Measurements from ENCODE around the gene NLRP3. TPM values are rescaled to one million over a fixed set of nuclear protein-coding genes. Genes with fewer than 3 reads are reported as not detected.

The NLRP3 gene
- total RNA-seq, 1 experiment from 2014 or later, result not detected

DNA sequence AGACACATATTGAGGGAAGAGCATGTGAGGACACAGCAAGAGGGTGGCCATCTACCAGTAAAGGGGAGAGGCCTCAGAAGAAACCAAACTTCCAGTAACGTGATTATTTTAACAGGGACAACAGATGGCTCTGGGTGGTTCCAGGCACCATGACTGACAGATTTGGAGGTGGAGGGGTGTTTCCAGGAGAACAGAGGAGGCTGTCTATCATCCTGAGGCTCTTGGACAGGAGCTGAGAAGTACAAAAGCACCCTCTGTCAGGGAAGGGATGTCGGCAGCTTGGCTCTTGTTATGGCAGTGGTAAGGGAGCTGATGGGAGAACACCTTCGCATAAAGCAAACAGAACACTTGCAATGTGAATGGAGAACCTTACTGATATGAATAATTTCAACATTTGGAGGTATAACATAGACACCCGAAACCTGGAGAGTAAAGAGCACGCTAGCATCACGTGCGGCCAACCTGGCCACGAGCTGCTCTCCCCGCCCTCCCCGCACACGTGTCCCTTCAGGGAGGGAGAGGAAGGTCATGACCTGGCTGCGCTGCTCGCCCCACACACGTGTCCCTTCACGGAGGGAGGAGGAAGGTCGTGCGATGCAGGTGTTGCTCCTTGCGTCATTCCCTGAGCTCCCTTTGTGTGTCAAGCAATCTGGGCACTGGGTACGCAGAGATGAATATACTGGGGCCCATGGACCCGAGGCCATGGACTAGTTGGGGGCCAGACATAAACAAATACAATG is 37.5 kb upstream of the NLRP3 start:
- Histone ChIP-seq H3K14ac (ENCODE audit: insufficient read depth, low read length) (no peak overlapping the region), H3K4ac (ENCODE audit: low read depth, low read length) (no peak overlapping the region), H3K4me1 (ENCODE audit: insufficient read depth, low read length) (peaks cover 4% of the 10 kb centered on the region; the same call in 1 of the 2 replicates), H3K23me2 (ENCODE audit: insufficient read length, low read depth, low read length, poor library complexity, severe bottlenecking) (peaks cover 13% of the 10 kb centered on the region), H3K79me1 (ENCODE audit: insufficient read depth, low read depth, low read length, poor library complexity, severe bottlenecking) (no peaks in the 10 kb centered on the region), H3K23ac (ENCODE audit: insufficient read length, low read depth, low read length) (no peak overlapping the region), H3K9ac (ENCODE audit: extremely low read depth, insufficient read length, low read length) (no peak overlapping the region), H2AK5ac (ENCODE audit: insufficient read length, low read length) (no peak overlapping the region), H4K8ac (replicated peaks; ENCODE audit: insufficient read length, low read depth, low read length) (no peak overlapping the region), H4K5ac (ENCODE audit: insufficient read length, low read depth, low read length) (no peak overlapping the region), H2BK20ac (ENCODE audit: low read depth, low read length, poor library complexity, severe bottlenecking) (no peak overlapping the region), H2BK120ac (ENCODE audit: low read depth, low read length, poor library complexity, severe bottlenecking) (no peak overlapping the region), H4K91ac (ENCODE audit: insufficient read length, low read depth, low read length) (no peak overlapping the region), H3K9me3 (ENCODE audit: control insufficient read depth, low read depth, low read length) (no peaks in the 10 kb centered on the region), H3K4me2 (ENCODE audit: insufficient read depth, insufficient read length, low read length) (no peak overlapping the region), H3K27ac (ENCODE audit: insufficient read length, low read depth, low read length) (no peak overlapping the region), H3K27me3 (ENCODE audit: insufficient read depth, low read length) (no peaks in the 10 kb centered on the region), H3K79me2 (ENCODE audit: insufficient read depth, low read length) (no peaks in the 10 kb centered on the region), H2AFZ (ENCODE audit: low read length) (no peak overlapping the region), H2BK5ac (ENCODE audit: insufficient read length, low read length) (peak overlapping the region; percentile 76), H2BK15ac (ENCODE audit: low read depth, low read length) (no peak overlapping the region), H2BK12ac (ENCODE audit: insufficient read length, low read depth, low read length) (peak overlapping the region; percentile 59), H3K56ac (ENCODE audit: insufficient read length, low read depth, low read length) (no peak overlapping the region), H3K18ac (ENCODE audit: insufficient read length, low read depth, low read length) (peak overlapping the region; percentile 47), H4K20me1 (ENCODE audit: control insufficient read depth, insufficient read depth, insufficient read length) (no peaks in the 10 kb centered on the region), H3T11ph (ENCODE audit: low read length) (no peak overlapping the region)
- Mint-ChIP-seq H3K27me3 (ENCODE audit: low read depth) (no peaks in the 10 kb centered on the region), H3K27ac (peak overlapping the region in 2 of 3 experiments; percentile 42 to 99; a peak in 4 of 7 replicates), H3K4me3 (no peak overlapping the region; a peak in 1 of 5 replicates), H3K36me3 (ENCODE audit: insufficient read depth in 1 of 3, low read depth in 3 of 3) (peaks cover 7 to 19% (median 16%) of the 10 kb centered on the region in 3 experiments), H3K4me1 (peaks cover 51 to 54% of the 10 kb centered on the region in 2 experiments), H3K9me3 (peaks cover 13 to 16% of the 10 kb centered on the region in 2 experiments)
- no peak for DNase-seq
- TF ChIP-seq, protein P1, sequence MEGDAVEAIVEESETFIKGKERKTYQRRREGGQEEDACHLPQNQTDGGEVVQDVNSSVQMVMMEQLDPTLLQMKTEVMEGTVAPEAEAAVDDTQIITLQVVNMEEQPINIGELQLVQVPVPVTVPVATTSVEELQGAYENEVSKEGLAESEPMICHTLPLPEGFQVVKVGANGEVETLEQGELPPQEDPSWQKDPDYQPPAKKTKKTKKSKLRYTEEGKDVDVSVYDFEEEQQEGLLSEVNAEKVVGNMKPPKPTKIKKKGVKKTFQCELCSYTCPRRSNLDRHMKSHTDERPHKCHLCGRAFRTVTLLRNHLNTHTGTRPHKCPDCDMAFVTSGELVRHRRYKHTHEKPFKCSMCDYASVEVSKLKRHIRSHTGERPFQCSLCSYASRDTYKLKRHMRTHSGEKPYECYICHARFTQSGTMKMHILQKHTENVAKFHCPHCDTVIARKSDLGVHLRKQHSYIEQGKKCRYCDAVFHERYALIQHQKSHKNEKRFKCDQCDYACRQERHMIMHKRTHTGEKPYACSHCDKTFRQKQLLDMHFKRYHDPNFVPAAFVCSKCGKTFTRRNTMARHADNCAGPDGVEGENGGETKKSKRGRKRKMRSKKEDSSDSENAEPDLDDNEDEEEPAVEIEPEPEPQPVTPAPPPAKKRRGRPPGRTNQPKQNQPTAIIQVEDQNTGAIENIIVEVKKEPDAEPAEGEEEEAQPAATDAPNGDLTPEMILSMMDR (conservative IDR thresholded peaks at IDR 0.05), result no peak
- WGBS (ENCODE audit: extremely low coverage, insufficient read length, low lambda C conversion rate), result no CpG with 5 or more reads among the region's 20 CpGs

All from H9 (cell line).